Stimulated activated CD4-positive, alpha-beta T cell treated with anti-CD3 and anti-CD28 coated beads, Interleukin-1b, Interleukin-23, amount 100 ng/mL, for 48 hours (primary cell): ENCODE results near the gene SH3PXD2B.
"Not testable (repeated sequence)": the region's sequence is repeated elsewhere in the genome, so short reads cannot be mapped to it uniquely, and the experiment has no call there.

Experiments
- DNase-seq: peaks from one replicate; pipeline ENCODE4 v3.0.0-alpha.2; 2020

SH3PXD2B gene

DNA sequence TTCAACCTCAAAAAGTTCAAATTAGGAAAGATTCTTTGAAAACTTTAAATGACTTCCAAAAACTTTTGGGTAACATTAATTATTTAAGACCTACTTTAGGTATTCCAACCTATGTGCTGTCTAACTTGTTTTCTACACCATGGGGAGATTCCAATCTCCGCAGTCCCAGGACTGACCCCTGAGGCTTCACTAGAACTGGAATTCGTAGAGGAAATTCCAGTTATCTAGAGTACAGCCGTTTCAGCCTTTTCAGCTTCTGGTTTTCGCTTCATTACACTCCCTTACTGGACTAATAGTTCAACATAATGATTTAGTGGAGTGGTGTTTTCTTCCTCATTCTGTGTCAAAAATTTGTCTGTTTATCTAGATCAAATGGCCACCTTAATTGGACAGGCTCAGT is 55.7 kb downstream of the SH3PXD2B start:
- not testable (repeated sequence) for DNase-seq

DNA sequence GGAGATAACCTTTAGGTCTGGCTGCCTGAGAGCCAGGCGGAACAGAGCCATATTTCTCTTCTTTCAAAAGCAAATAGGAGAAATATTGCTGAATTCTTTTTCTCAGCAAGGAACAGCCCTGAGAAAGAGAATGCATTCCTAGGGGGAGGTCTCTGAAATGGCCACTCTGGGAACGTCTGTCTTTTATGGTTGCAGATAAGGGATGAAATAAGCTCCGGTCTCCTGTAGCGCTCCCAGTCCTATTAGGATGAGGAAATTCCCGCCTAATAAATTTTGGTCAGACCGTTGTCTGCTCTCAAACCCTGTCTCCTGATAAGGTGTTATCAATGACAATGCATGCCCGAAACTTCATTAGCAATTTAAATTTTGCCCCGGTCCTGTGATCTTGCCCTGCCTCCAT is 57.3 kb downstream of the SH3PXD2B start:
- DNase-seq, result not testable (repeated sequence)

DNA sequence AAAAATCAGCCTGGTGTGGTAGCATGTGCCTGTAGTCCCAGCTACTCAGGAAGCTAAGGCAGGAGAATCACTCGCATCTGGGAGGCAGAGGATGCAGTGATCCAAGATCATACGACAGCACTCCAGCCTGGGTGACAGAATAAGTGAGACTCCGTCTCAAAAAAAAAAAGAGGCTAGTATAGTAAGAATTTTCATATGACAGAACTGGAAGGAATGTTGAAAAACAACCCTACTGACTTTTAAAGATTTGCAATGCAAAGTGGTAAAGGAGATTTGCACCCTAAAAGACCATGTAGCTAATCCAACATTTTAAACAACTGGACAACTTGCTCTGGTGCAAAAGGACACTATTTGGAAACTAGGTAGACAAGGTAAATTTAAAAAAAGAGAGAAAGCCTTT is 58.1 kb downstream of the SH3PXD2B start:
- DNase-seq, result no peak

DNA sequence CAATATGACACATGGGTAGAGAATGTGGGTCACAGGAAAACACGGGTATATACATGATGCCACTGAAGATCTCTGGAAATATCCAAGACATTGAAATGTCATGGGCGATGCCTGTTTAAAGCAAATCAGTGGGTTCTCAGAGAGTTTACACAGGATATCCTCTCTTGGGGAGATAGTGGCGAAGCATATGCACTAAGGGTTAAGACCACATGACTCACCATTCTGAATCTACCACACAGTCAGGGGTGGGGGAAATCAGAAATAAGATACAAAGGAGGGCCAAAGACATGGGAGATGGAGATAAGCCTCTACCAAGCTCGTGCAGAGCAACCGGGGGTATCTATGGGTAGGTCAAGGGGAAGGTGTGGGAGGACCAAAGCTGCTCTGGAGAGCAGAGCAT is 58.8 kb downstream of the SH3PXD2B start:
- DNase-seq, result no peak

DNA sequence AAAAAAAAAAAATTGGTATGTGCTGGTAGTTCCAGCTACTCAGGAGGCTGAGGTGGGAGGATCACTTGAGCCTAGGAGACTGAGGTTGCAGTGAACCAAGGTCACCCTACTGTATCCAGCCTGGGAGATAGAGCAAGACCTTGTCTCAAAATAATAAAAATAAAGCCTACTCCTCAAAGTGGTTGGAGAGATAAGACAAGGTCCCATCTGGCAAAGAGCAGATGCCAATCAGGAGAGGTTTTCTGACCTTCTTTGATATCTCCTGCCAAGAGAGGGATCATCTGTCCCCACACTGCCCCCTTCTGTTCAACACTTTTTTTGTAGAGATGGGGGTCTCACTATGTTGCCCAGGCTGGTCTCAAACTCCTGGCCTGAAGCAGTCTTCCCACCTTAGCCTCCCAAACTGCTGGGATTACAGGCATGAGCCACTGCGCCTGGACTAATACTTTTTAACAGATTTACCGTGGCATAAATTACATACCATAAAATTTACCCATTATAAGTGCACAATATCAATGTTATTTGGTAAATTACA is 64.7 kb downstream of the SH3PXD2B start:
- no peak for DNase-seq

DNA sequence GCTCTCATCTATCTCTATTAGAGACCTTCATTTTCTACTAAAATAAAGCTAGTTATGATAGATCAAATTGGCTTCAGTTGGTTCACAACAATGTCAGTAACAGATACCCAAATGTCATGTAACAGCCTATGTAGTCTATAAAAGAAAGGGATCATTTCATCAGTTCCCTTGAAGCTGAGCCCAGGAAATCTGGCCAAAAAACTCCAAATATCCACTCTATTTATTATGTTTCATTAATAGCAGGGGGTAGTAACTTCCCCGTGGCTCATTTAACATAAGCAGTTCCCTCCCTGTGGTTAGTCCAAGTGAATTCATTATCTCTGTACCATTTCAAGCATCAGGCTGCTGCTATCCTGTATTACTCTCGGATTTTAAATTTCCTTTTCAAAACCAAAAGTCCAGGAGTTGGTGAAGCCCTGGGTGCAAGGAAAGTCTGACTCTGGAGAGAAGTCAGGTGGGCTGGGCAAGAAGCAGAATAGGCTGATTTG is 66.0 kb downstream of the SH3PXD2B start:
- no peak for DNase-seq

DNA sequence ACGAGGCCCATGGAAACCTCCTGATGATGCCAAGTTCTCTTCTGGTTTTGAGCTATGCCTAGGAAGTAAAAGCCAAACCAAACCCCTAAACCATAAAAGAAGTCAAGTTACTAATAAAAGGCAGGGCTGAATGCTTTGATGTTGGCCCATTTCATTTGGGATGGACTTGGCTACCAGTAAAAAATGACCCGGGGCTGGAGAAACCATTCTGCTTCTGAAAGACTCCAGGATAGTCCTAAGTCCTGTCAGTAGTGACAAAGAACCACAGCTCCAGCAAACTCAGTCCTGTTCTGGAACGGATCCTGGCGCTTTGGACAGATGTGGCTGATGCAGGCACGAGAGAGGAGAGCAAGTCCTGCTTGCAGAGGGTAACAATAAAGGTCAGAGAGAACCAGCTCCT is 68.6 kb downstream of the SH3PXD2B start:
- no peak for DNase-seq

DNA sequence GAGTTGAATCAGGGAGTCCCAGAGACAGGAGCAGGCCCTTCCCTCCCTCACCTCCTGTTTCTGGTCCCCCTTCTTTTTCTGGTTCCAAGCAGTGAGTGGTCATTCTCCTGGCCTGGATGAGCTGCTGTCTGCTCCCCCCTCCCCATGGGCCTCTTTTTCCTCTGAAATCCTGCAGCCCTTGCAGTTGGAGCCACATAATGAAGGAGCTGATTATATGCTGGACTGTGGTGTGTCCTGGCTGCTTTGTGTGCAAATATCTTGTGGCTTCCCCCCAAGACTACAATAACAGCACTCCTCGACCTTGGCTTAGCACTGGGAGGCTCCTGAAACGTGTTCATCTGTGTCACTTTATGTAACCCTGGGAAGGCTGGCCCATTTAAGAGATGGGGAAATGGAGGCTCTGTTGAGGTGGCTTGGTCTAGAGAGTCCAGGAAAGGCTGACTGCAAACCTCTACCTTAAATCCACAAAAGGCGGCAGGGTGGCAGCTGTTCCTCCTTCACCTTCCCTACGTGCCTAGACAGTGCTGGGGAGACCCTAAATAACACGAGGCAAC is 69.2 kb downstream of the SH3PXD2B start:
- no peak for DNase-seq

DNA sequence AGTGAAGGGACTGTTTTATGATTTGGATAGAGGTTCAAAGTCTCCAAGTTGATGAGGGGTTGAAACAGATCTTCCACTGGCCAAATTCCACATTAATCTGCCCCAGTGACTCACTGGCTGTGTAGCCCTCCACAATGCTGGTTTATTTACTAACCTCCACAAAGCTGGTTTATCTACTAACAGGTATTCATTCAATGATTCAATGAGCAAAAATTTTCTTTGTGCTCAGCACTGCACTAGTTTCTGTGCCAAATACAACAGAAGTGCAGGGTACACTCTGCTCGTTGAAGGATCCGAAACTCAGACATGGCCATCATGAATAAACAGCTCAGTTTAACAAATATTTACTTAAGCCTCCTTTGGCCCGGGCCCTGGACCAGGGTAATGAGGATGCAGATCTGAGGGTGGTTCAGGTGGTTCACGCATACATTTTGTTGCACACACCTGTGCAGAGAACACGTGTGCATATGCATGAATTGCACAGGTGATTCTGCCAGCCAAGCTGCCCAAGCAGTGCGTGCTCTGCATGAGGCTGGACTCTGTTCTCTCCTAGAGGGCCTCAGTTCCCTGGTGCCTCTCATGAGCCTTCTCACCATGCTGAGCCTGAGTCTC is 71.0 kb downstream of the SH3PXD2B start:
- DNase-seq, result no peak

DNA sequence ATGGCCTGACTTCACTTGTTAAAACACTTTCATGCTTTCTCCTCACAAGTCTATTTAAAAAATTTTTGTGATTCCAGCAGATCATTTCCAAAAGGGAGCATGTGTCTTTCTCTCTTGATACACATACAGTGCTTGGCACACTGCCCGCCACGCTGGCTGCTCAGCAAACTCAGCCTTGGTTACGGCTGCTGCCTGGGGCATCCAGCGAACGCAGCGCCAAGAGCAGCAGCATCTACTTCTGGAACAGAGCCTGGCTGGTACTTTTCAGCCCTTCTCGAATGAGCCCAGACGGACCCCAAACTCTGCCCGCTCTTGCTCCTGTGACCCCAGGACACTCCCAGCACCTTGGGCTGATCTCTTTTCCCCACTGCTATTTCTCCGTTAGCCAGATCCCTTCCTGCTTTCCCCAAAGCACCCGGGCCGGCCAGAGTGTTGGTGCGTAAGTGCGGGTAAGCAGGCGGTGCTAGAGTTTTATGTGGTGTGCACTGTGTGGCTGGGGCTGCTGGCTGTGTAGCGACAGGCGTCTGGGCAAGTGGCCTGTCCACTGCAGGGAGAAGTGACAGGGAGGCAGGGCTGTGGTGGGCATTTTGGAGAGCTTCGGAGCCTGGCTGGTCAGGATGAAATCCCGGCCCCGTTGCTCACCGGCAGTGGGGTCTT is 73.2 kb downstream of the SH3PXD2B start:
- no peak for DNase-seq

DNA sequence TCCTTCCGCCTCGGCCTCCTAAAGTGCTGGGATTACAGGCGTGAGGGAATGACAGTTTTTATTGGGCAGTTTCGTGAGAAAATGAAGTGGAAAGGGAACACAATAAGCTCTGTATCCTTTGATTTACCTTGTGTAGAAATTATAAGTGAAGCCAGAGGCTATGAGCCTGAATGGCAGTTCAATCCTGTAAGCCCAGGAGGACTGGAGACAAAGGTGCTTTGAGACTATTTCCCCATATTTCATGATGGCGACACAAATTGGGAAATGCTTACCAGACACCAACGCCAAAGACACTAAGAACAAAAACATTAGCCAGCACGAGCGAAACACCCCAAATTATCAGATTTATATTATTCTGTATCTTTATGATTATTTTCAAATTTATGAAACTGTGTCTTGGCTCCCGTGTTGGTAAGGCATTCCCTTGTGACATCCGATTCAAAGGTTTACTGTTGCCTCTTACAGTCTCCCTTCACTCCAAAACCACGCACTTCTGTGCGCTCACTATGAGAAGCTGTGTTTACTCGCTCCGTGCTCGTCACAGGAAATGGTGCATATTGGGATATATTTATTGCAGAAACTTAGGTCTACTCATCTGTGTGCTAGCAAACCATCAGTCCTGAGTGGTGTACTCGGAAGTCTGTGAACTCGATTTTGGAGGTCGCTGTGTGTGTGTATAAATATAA is 73.9 kb downstream of the SH3PXD2B start:
- DNase-seq, result no peak

DNA sequence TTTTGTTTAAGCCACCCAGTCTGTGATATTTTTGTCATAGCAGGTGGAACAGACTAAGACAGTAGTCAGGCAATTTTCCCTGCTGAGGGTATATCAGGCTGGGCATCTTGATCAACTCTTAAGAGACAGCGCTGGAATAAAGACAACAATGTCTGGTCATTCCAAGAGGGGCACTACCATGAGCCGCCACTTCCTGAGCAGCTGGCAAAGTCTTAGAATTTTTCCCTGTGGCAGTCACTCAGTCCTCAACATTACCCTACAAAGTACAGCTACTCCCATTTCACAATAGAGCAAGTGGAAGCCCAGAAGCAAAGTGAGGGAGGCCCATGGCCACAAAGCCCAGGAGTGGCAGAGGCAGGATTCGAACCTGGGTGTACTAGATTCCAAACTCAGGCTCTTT is 74.8 kb downstream of the SH3PXD2B start:
- no peak for DNase-seq

DNA sequence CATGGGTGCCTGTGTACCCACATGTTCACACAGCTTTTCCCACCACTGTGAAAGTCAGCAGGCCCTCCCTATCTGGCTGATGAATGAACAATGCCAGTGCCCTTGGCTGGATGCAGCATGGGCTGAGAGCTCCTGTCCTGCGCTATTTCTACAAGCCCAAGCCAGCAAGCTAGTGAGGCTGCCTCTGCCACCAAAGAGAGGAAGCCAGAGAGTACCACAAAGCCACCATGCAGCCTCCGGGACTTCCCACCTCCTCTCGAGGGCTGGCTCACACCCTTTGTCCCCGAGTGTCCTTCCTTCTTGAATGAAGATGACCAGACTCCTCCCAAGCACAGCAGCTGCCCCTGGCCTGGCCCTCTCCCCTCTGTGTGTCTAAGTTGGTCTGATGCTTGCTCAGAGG is 76.5 kb downstream of the SH3PXD2B start:
- DNase-seq, result no peak

DNA sequence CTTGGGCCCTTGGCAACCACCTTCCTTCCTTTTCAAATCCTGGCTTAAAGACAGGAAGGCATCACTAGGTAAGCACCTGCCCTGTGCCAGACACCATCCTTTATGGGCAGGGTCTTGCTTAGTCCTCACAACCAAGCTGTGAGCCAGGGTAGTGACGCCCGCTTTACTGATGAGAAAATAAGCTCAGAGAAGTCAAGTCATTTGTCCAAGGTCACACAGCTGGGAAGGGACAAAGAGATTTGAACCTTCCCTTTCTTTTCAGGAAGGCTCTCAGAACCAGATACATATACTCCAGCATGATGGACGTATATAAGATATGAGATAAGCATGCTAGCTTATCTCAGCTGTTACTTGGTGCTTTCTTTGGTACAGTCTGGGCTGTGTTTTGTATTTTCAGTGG is 76.9 kb downstream of the SH3PXD2B start:
- no peak for DNase-seq

DNA sequence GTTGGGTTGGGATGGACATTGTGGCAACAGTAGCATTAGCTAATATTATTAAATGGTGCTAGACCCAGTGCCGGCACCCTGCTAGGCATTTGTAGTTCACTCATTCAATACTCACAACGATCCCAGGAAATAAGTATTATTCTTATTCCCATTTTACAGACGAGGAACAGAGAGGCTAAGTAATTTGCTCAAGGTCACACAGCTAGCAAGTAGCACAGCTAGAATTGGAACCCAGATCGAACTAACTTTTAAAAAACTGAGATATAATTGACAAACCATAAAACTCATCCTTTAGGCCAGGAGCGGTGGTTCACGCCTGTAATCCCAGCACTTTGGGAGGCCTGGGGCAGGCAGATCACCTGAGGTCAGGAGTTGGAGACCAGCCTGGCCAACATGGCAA is 79.5 kb downstream of the SH3PXD2B start:
- no peak for DNase-seq

DNA sequence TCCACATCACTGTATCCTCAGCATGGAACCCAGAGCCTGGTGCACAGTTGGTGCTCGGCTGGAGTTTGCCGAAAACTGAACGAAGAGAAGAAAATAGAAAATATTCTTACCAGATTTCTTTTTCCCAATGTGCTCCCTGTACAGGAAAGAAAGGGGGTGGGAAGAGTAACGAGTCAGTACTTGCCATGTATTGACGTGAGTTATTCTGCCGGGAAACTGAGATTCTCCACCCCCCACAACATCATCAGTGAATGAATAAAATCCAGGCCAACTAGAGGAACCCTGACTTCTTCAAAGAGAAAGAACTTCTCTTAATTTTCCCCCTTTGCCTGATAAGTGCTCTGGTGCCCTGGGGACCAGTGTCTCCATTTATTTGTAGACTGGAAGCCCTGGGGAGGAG is 80.6 kb downstream of the SH3PXD2B start:
- DNase-seq, result no peak

DNA sequence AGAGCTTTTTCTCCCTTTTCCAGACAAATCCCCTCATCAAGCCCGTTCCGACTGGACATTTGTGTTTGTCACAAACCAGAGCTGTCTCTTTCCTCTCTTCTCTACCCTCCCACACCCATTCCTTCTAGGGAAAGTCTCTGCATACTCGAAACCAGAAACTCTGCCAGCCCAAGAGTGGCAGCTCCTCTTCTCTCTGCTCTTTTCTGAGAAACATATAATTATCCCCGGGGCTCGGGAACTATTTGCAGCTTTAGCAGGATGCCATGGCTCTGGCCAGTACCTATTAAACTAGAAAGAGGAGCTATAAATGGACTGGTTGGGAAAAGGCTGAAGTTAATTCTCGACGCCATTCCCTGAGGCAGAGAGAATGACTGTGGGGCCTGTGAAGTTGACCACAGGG is 82.6 kb downstream of the SH3PXD2B start:
- no peak for DNase-seq

DNA sequence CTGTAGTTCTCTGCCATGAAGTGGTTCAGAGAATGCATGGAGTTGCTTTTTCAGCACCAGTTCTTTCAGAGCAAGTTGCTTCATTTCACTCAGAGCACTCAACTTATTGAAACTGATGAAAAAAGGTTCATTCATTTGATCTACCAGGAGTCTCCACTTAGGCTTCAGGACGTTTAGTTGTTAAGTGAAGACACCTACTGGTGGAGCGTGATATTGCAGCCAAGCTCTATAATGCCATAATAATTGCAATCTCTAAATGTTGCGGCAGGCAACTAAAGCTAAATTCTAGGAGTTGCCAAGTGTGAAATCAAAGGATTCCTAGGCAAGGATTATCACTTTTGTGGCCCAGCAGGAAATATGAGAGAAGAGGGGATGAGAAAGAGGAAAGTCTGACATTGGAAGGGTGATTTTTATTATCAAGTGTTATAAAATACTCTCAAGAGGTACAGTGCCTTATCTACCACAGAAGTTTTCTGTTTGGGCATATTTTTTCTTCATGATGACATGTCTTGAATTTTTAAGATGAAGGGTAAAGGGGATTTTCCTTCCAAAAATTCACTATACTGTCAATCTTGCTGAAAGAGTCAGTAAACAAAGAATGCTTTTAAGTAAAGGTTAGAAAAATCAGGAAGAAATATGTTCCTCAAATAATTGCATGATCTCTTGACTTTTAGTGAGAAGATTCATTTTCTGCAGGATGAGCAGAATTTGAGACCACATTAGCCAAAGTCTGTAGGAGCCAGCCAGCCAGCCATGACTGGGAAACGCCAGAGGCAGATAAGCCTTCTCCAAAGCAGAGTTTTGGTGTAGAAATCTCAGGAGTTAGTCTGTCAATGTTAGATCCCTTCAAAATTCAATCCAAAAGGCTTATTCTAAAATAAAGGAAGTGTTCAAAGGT is 83.4 kb downstream of the SH3PXD2B start:
- DNase-seq, result peak; percentile 42

DNA sequence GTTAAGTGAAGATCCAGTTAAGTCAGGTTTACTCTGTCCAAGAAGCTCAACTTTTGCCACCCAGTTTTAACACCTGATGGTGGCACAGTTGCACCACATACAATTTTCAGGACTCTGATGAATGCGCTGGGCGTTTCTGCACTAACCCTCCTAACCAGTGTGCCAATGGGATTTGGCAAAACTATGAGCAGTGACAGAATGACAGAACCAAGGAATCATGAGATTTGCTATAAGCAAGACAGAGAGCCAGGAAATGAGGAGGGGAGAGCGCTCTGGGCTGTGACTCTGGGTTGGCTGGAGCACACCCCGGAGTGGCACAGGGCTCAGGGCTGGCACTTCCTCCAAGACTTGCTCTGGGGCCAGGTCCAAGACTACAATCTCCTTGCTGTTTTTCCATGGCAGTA is 84.1 kb downstream of the SH3PXD2B start:
- DNase-seq, result no peak

DNA sequence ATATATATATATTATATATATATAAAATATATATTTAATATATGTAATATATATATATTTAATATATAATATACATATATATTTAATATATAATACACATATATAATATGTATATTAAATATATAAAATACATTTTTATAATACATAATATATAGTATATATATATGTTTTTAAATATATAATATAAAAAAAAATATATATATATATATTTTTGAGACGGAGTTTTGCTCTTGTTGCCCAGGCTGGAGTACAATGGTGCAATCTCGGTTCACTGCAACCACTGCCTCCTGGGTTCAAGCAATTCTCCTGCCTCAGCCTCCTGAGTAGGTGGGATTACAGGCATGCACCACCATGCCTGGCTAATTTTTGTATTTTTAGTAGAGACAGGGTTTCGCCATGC is 85.6 kb downstream of the SH3PXD2B start:
- DNase-seq, result not testable (repeated sequence)

DNA sequence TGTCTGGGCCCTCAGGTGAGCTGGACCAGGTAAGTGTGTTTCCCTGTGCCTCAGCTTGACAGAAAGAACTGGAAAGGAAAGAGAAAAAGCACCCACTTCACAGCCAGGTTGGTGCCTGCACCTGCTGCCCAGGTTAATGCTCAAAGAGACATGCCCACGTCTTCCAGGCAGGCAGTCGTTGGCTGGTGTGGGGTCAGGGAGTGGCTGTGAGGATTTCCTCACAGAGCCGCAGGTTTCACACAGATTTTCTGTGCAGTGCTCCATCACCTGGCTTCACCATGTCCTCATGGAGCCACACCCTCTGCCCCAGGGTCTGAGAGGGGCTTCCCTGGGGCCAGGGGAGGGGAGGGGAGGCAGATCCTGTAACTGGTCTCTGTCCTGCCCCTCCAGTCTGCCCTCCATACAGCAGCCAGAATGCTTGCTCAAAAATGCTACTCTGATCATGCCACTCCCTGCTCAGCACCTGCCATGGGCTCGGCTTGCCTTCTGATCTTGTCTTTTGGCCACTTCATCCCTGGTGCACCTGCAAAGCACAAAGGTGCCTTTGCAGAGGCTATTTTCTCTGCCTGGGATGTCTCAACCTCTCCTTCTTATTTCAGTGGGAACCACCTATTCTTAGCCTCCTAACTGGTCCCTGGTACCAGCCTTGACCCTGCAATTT is 88.2 kb downstream of the SH3PXD2B start:
- DNase-seq, result no peak

DNA sequence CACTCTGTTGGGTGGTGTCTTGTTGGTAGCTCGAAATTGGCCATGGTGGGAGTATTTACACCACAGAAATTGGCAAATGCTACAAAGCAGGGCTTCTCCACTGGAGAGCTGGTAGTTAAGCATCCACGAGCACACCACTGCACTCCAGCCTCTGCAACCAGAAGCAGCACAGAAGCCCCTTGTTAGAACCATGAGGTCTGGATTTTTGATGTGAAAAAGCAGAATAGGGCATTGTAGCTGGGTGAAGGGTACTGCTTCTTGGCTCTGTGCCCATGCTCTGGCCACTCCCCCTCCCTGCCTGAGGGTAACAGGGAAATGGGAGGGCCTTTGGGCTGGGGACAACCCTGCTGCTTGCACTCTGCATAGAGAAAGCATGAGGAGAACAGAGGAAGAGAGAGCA is 89.6 kb downstream of the SH3PXD2B start:
- no peak for DNase-seq
